ENCODE data around the gene ADGRD1.

The ADGRD1 gene

GRCh38 chr12:131091976-131092691 lies 138.4 kb downstream of the ADGRD1 start:
- no peak for TF ChIP-seq FOXP2 (optimal IDR thresholded peaks at IDR 0.05; ENCODE audit: borderline replicate concordance, extremely low read depth, extremely low read length, insufficient read depth)
- TF ChIP-seq REST (IDR thresholded peaks at IDR 0.05; ENCODE audit: insufficient read depth in 1 of 2, low read depth in 2 of 2, low read length in 2 of 2): no peak
- TF ChIP-seq TAF1 (IDR thresholded peaks at IDR 0.05; ENCODE audit: borderline replicate concordance, insufficient read depth, low read length): no peak
- TF ChIP-seq SIN3A (IDR thresholded peaks at IDR 0.05; ENCODE audit: borderline replicate concordance, insufficient read depth, low read length): no peak

GRCh38 chr12:131092901-131093603 lies 139.3 kb downstream of the ADGRD1 start:
- TF ChIP-seq TAF1 (IDR thresholded peaks at IDR 0.05; ENCODE audit: borderline replicate concordance, insufficient read depth, low read length): no peak
- no peak for TF ChIP-seq SIN3A (IDR thresholded peaks at IDR 0.05; ENCODE audit: borderline replicate concordance, insufficient read depth, low read length)
- TF ChIP-seq FOXP2 (optimal IDR thresholded peaks at IDR 0.05; ENCODE audit: borderline replicate concordance, extremely low read depth, extremely low read length, insufficient read depth): no peak

- no peak for TF ChIP-seq FOXP2 (optimal IDR thresholded peaks at IDR 0.05; ENCODE audit: borderline replicate concordance, extremely low read depth, extremely low read length, insufficient read depth)
- TF ChIP-seq REST (IDR thresholded peaks at IDR 0.05; ENCODE audit: insufficient read depth in 1 of 2, low read depth in 2 of 2, low read length in 2 of 2): no peak
- TF ChIP-seq TAF1 (IDR thresholded peaks at IDR 0.05; ENCODE audit: borderline replicate concordance, insufficient read depth, low read length): no peak
- no peak for TF ChIP-seq SIN3A (IDR thresholded peaks at IDR 0.05; ENCODE audit: borderline replicate concordance, insufficient read depth, low read length)
- no peak for TF ChIP-seq POLR2AphosphoS5 (IDR thresholded peaks at IDR 0.05; ENCODE audit: low read depth, low read length)
Measured at GRCh38 chr12:131093604-131093955, 139.9 kb downstream of the ADGRD1 start.

GRCh38 chr12:131093971-131094830 lies 140.5 kb downstream of the ADGRD1 start:
- no peak for TF ChIP-seq TAF1 (IDR thresholded peaks at IDR 0.05; ENCODE audit: borderline replicate concordance, insufficient read depth, low read length)
- no peak for TF ChIP-seq SIN3A (IDR thresholded peaks at IDR 0.05; ENCODE audit: borderline replicate concordance, insufficient read depth, low read length)
- TF ChIP-seq POLR2AphosphoS5 (IDR thresholded peaks at IDR 0.05; ENCODE audit: low read depth, low read length): no peak
- TF ChIP-seq FOXP2 (optimal IDR thresholded peaks at IDR 0.05; ENCODE audit: borderline replicate concordance, extremely low read depth, extremely low read length, insufficient read depth): no peak
- no peak for TF ChIP-seq REST (IDR thresholded peaks at IDR 0.05; ENCODE audit: insufficient read depth in 1 of 2, low read depth in 2 of 2, low read length in 2 of 2)

Data from PFSK-1 (cell line).